DMS53 treated with DMSO at 0.1 percent for 48 hours (cell line): ENCODE measurements around the gene TENT5A.
"Not testable (repeated sequence)": the region's sequence is repeated elsewhere in the genome, so short reads cannot be mapped to it uniquely, and the experiment has no call there.

ENCODE experiments used
- DNase-seq: peaks from one replicate; lab custom pipeline; 2025; ENCODE audit not compliant: unreplicated experiment; lab: John Stamatoyannopoulos, UW

The TENT5A gene

GRCh38 chr6:81751388-81752083, 945 bp downstream of the TENT5A start:
- DNase-seq: peak; percentile 20

GRCh38 chr6:81750681-81751387, 1.6 kb downstream of the TENT5A start:
- DNase-seq: no peak

DNA sequence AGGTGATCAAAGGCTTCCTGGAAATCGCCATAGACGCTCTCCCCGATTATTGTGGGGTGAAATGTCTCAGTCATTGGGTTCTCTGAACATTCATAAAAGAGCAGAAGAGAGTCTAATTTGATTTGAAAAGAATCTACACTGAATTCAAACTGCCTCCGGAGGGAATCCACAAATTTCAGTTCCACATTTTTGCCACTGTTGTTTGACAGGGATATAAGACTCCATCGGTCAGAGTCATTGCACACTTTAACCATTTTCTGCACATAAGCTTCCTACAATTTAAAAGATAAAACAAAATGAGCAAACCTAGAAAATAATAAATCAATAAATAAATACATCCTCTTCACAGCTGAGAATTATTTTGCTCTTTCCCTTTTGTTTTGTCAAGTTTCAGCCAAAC, 2.3 kb downstream of the TENT5A start:
- no peak for DNase-seq

DNA sequence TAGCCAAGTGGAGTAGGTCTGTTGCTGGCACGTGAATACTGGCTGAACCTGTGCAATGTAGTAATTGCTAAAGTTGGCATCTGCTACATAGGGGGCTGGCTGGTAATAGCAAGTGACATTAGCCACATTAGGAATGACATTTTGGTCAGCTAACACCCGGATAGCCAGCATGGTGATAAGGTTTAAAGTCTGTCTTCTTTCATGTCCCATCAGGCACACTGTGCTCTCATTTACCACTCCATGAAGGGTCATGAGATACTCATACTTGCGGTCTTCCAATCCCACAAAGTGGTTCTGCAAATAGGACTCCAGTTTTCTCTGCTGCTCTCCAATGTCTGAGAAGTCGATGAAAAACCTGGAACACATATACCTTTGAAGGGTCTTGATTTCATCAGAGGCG, 2.8 kb downstream of the TENT5A start:
- DNase-seq: no peak

GRCh38 chr6:81748994-81749393, 3.5 kb downstream of the TENT5A start:
- DNase-seq: no peak

DNA sequence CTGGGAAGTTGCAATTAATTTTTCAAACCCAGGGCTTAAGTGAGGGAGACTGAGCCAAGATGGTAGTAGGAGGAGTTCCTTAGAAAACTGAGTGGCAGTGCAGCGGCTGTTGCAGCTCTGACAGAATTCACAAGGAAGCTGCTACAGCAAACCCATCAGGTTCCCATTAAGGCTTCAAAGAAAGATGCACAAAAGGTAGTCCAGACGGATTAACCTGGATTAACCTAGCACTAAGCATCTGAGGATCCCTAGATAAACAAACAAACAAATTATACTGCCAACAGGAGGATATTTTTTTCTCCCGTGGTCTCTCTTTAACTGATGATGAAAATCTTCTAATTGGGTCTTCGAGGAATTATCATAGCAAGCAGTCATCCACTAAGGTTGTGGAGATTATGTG, 5.2 kb downstream of the TENT5A start:
- no peak for DNase-seq

- DNase-seq: no peak
Observed at GRCh38 chr6:81744131-81744530, 8.3 kb downstream of the TENT5A start.

GRCh38 chr6:81743649-81744048, 8.8 kb downstream of the TENT5A start:
- DNase-seq: no peak

DNA sequence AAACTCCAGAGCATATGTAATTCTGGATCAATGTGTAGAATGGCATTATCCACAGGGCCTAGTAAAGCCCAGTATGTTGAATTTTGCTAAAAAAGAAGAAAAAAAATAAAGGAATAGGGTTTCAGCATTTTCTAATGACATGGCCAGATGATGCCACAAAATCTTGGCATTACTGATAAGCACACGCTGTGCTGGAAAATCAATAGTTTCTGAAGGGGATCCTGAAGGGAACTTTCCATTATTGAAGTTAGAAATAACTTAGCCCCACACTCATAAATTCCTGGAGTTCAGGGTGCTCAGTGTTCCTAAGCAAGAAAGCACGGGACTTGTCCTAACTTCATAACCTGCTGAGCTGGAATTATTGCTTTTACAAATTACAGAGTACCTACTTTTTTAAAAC, 10.8 kb downstream of the TENT5A start:
- DNase-seq: no peak

GRCh38 chr6:81740591-81740990, 11.9 kb downstream of the TENT5A start:
- not testable (repeated sequence) for DNase-seq

GRCh38 chr6:81739230-81740195, 13.0 kb downstream of the TENT5A start:
- no peak for DNase-seq

- DNase-seq: no peak
Observed at GRCh38 chr6:81736428-81736827, 16.1 kb downstream of the TENT5A start.

- DNase-seq: no peak
Observed at GRCh38 chr6:81735756-81736380, 16.6 kb downstream of the TENT5A start.

DNA sequence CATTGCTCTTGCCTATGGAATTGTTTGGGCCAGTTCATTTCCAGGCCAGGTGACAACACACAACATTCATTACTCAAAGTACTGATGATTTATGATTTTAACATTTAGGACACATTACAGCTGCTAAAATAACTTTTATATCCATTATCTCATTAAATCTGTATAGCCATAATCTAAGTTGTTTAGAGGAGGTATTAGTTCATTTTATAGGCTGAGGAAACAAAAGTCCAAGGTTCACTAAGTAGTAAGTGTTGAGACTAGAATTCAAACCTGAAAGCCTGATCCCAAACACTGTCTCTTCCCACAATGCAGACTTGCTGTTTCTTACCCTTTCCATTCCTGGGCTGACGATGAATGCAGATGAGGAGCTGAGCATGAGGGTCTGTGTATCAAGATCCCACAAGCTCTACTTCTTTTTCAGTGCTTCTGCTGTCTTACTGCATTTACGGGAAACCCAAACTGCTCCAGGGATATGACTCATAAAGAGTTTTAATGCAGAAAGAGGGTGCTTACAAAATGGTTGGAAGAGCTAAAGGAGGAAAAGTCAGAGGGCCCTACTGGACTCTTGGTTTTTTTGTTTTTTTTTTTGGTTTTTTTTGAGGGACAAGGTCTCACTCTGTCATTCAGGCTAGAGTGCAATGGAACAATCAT, 17.9 kb downstream of the TENT5A start:
- DNase-seq: no peak

- no peak for DNase-seq
Observed at GRCh38 chr6:81734081-81734480, 18.4 kb downstream of the TENT5A start.

GRCh38 chr6:81731814-81732213, 20.7 kb downstream of the TENT5A start:
- no peak for DNase-seq

DNA sequence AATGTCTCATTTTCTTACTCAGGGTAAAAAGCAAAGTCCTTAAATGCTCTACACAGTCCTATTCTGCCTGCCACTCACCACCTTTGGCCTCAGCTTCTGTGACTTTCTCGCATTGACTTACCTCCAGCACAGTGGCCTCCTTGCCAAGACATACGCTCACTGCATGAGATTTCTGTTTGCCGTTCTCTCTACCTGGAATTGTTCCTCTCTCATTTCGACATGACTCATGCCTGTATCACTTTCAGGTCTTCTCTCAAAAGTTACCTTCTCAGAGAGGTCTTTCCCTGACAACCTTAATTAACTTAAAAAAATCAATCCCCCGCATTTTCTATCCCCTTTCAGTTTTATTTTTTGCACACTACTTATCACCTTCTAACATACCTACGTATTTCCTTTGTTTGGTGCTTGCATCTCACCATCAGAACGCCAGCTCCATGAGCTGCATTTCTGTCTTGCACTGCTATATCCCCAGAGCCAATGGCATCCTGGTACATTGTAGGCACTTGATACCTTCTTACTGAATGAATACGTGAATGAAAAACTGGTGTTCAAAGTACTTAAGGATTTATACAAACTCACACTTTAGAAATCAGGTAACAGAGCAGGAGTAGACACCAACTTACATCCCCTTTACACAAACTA, 24.5 kb downstream of the TENT5A start:
- no peak for DNase-seq

DNA sequence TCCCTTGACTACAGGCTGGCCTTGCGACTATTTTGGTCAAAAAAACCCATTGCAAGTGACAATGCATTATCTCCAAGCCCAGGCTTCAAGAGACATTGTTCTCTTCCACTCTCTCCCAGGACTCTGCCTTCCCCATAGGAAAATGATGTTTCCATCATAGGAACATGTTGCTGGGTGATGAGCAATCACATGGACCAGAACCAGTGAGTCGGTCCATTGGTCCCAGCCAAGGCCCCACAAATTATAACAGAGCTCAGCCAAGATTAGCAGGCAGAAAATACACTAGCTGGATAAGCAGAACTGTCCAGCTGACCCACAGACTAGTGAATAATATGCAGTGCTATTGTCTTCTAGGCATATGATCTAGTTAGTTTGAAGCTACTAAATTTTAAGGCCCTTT, 27.4 kb downstream of the TENT5A start:
- no peak for DNase-seq

DNA sequence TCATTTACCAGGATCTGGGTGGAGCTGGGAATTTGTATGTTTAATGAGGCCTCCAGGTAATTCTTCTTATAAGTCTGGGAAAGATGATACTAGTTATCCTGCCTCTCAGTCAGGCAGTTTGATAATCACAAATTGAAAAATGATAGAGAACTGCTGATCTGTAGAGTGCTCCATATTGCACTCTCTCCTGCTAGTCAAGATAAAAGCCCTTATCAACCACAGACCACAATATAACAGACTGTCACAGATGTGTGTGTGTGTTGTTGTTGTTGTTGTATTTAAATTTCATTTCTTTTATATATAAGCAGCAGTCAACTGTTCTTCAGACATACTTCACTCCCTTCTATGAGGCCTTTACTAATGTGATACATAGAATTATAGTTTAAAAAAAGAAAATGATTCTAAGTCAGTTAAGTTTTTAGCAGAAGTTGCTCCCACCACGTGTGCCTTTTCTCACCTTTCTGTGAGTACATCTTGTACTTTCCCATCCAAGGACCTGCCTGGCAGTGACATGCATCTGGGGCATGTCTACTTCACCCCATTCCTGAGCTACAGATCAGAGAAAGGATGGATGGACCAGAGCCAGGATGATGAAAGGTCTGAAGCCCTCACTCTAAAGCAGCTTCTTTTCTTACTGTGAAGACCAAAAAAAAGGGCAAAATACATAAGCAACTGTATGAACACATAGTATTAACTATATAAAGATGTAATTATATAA, 29.8 kb downstream of the TENT5A start:
- no peak for DNase-seq

DNA sequence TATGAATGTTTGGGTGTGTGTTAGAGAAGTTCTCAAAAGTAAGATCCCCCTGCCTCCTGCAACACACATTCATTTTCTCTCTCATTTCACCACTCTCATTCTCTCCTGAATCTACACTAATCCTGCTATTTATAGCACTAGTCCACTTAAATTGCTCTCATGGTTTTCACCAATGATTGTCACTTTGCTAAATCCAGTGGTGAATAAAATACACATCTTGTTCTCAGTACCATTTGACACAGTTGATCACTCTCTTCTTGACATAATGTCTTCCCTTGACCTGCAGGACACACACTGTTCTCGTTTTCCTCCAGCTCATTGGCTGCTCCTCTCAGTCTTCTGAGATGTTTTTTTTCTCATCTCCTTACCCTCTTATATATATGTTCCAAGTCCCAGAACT, 32.1 kb downstream of the TENT5A start:
- no peak for DNase-seq
